GM19099 (cell line): ENCODE measurements around the gene ZC3H12D.

Experiments used
- POLR2A ChIP-seq: IDR thresholded peaks from 3 replicates; pipeline ENCODE4 v1.6.1; 2011; ENCODE audit warnings: low read depth; ENCODE audit not compliant: insufficient read length; ENCODE audit errors: extremely low read depth

The ZC3H12D gene

GRCh38 chr6:149472241-149472640, 12.6 kb downstream of the ZC3H12D start:
- TF ChIP-seq POLR2A: no peak

GRCh38 chr6:149471801-149472200, 13.0 kb downstream of the ZC3H12D start:
- TF ChIP-seq POLR2A: no peak

GRCh38 chr6:149470948-149471347, 13.9 kb downstream of the ZC3H12D start:
- TF ChIP-seq POLR2A: no peak

- peak; percentile 23 for TF ChIP-seq POLR2A
These were observed 16.6 kb downstream of the ZC3H12D start for GRCh38 chr6:149468179-149468578.

GRCh38 chr6:149467265-149467664, 17.5 kb downstream of the ZC3H12D start:
- no peak for TF ChIP-seq POLR2A

GRCh38 chr6:149464411-149464810, 20.4 kb downstream of the ZC3H12D start:
- TF ChIP-seq POLR2A: no peak

- no peak for TF ChIP-seq POLR2A
These were observed 21.0 kb downstream of the ZC3H12D start for GRCh38 chr6:149463781-149464180.

- TF ChIP-seq POLR2A: no peak
These were observed 23.1 kb downstream of the ZC3H12D start for GRCh38 chr6:149461670-149462069.

GRCh38 chr6:149459761-149460160, 25.1 kb downstream of the ZC3H12D start:
- TF ChIP-seq POLR2A: no peak

- no peak for TF ChIP-seq POLR2A
These were observed 26.0 kb downstream of the ZC3H12D start for GRCh38 chr6:149458806-149459205.

GRCh38 chr6:149458196-149458595, 26.6 kb downstream of the ZC3H12D start:
- TF ChIP-seq POLR2A: no peak

GRCh38 chr6:149457316-149457884, 27.4 kb downstream of the ZC3H12D start:
- no peak for TF ChIP-seq POLR2A

GRCh38 chr6:149456311-149457021, 28.3 kb downstream of the ZC3H12D start:
- TF ChIP-seq POLR2A: no peak

- no peak for TF ChIP-seq POLR2A
These were observed 29.6 kb downstream of the ZC3H12D start for GRCh38 chr6:149455031-149455732.

- TF ChIP-seq POLR2A: no peak
These were observed 30.4 kb downstream of the ZC3H12D start for GRCh38 chr6:149454346-149454848.
